SK-N-SH (cell line): ENCODE data around the gene GAMT. TPM values are rescaled to one million over a fixed set of nuclear protein-coding genes. Genes with fewer than 3 reads are reported as not detected.

ENCODE experiments used
- CTCF ChIA-PET: fragments of 300-600, 350-600 bp; formaldehyde crosslinking; extraction: SDS; loops from one replicate; lab custom pipeline; 2021; lab: Yijun Ruan, JAX
- POLR2A ChIA-PET: fragments of 350-600 bp; sonication (Branson Sonifier 250); formaldehyde crosslinking; extraction: SDS; loops from one replicate; lab custom pipeline; 2020; ENCODE audit warnings: antibody characterized with exemption, inconsistent platforms; lab: Yijun Ruan, JAX
- DNase-seq: peaks from one replicate; pipeline ENCODE4 v3.0.0; 2012
- H2AFZ ChIP-seq: fragments of 200-600 bp; sonication (generic); 2 replicates; pipeline ENCODE4 v1.8.1; 2016; ENCODE audit warnings: antibody characterized with exemption, mild to moderate bottlenecking, low read depth
- H3F3A ChIP-seq: fragments of 200-600 bp; sonication (generic); replicated peaks from 2 replicates; pipeline ENCODE3; 2016; ENCODE audit warnings: antibody characterized with exemption, mild to moderate bottlenecking; ENCODE audit not compliant: insufficient read depth
- H3K27ac ChIP-seq, 2 experiments: fragments of 200-500 bp in 1 of 2; fragments of 200-600 bp in 1 of 2; sonication (Bioruptor generic) in 1 of 2; sonication (generic), shearing (Covaris generic) in 1 of 2; 2 replicates each; pipeline versions ENCODE4 v1.5.1 to v1.6.1; 2014 to 2016; ENCODE audit warnings: low read depth in 2 of 2, inconsistent platforms in 1 of 2, low read length in 1 of 2, mild to moderate bottlenecking in 1 of 2, mixed read lengths in 1 of 2
- H3K27me3 ChIP-seq: fragments of 200-600 bp; sonication (generic), shearing (Covaris generic); 2 replicates; pipeline ENCODE4 v1.6.1; 2016; ENCODE audit warnings: mixed run types; ENCODE audit not compliant: insufficient read depth
- H3K36me3 ChIP-seq, 2 experiments: fragments of 200-500 bp in 1 of 2; fragments of 200-600 bp in 1 of 2; sonication (Bioruptor generic) in 1 of 2; sonication (generic) in 1 of 2; replicated peaks in 1 of 2; 2 replicates each; pipeline versions ENCODE3 to v1.5.1; 2014 to 2016; ENCODE audit warnings: low read length in 1 of 2, mild to moderate bottlenecking in 1 of 2; ENCODE audit not compliant: insufficient read depth in 2 of 2, control insufficient read depth in 1 of 2
- H3K4me1 ChIP-seq, 2 experiments: fragments of 200-500 bp in 1 of 2; fragments of 200-600 bp in 1 of 2; sonication (Bioruptor generic) in 1 of 2; sonication (generic), shearing (Covaris generic) in 1 of 2; 2 replicates each; pipeline versions ENCODE4 v1.5.1 to v1.6.1; 2014 to 2016; ENCODE audit warnings: low read depth in 1 of 2, low read length in 1 of 2, mixed run types in 1 of 2; ENCODE audit not compliant: insufficient read depth in 2 of 2, control insufficient read depth in 1 of 2
- H3K4me2 ChIP-seq: fragments of 200-600 bp; sonication (generic), shearing (Covaris generic); 2 replicates; pipeline ENCODE4 v1.6.1; 2017; ENCODE audit warnings: mixed run types
- H3K4me3 ChIP-seq, 2 experiments: fragments of 200-500 bp in 1 of 2; fragments of 200-600 bp in 1 of 2; sonication (Bioruptor generic) in 1 of 2; sonication (generic), shearing (Covaris generic) in 1 of 2; 2 replicates each; pipeline versions ENCODE4 v1.5.1 to v1.8.1; 2014 to 2016; ENCODE audit warnings: low read depth in 2 of 2, inconsistent platforms in 1 of 2, low read length in 1 of 2, mild to moderate bottlenecking in 1 of 2, mixed read lengths in 1 of 2, moderate library complexity in 1 of 2
- H3K79me2 ChIP-seq: fragments of 200-600 bp; sonication (generic); 2 replicates; pipeline ENCODE4 v1.8.1; 2017; ENCODE audit warnings: mild to moderate bottlenecking; ENCODE audit not compliant: insufficient read depth
- H3K9ac ChIP-seq: fragments of 200-600 bp; sonication (generic); 2 replicates; pipeline ENCODE4 v1.6.1; 2017; ENCODE audit warnings: mixed run types
- H3K9me2 ChIP-seq: fragments of 200-600 bp; sonication (generic); 2 replicates; pipeline ENCODE4 v1.6.1; 2017; ENCODE audit warnings: mixed run types
- H3K9me3 ChIP-seq: fragments of 200-600 bp; sonication (generic); 2 replicates; pipeline ENCODE4 v1.6.1; 2017; ENCODE audit warnings: mixed run types, mild to moderate bottlenecking, moderate library complexity
- H4K20me1 ChIP-seq: fragments of 200-600 bp; sonication (generic); 2 replicates; pipeline ENCODE4 v1.6.1; 2017; ENCODE audit warnings: mild to moderate bottlenecking, mixed run types; ENCODE audit not compliant: insufficient read depth
- CHD2 ChIP-seq: fragments of 150-350 bp; IDR thresholded peaks from 2 replicates; pipeline ENCODE4 v1.6.1; 2018; ENCODE audit warnings: low read length; ENCODE audit not compliant: partially characterized antibody
- CTCF ChIP-seq: fragments of 200-600 bp; sonication (generic); IDR thresholded peaks from 2 replicates; pipeline ENCODE4 v1.6.1; 2017; ENCODE audit warnings: antibody characterized with exemption, mild to moderate bottlenecking, moderate library complexity
- ELF1 ChIP-seq: IDR thresholded peaks from 2 replicates; pipeline ENCODE4 v1.4.0; 2012
- EZH2phosphoT487 ChIP-seq: fragments of 200-600 bp; sonication (generic); IDR thresholded peaks from 2 replicates; pipeline ENCODE4 v1.6.1; 2017; ENCODE audit warnings: low read depth, mixed run types, mild to moderate bottlenecking, antibody characterized with exemption, moderate library complexity, borderline replicate concordance
- FOXJ3 ChIP-seq: sonication (generic); formaldehyde crosslinking; IDR thresholded peaks from 2 replicates; pipeline ENCODE4 v1.5.1; 2020; ENCODE audit warnings: mild to moderate bottlenecking, missing genetic modification reagents
- GATA2 ChIP-seq: sonication (generic); formaldehyde crosslinking; IDR thresholded peaks from 2 replicates; pipeline ENCODE4 v1.5.0; 2020; ENCODE audit warnings: mild to moderate bottlenecking, missing genetic modification reagents
- IRF3 ChIP-seq: fragments of 150-350 bp; IDR thresholded peaks from 2 replicates; pipeline ENCODE4 v1.6.1; 2016; ENCODE audit warnings: mild to moderate bottlenecking, low read depth, low read length
- JUND ChIP-seq: IDR thresholded peaks from 2 replicates; pipeline ENCODE4 v1.4.0; 2012
- NRF1 ChIP-seq: IDR thresholded peaks from 2 replicates; pipeline ENCODE4 v1.6.1; 2012; ENCODE audit warnings: low read depth, mild to moderate bottlenecking, low read length
- POLR2AphosphoS5 ChIP-seq: IDR thresholded peaks from 2 replicates; pipeline ENCODE4 v1.6.1; 2012; ENCODE audit warnings: low read depth, low read length
- RAD21 ChIP-seq: IDR thresholded peaks from 2 replicates; pipeline ENCODE4 v1.6.1; 2012; ENCODE audit warnings: mild to moderate bottlenecking, low read length
- RCOR1 ChIP-seq: fragments of 150-350 bp; IDR thresholded peaks from 2 replicates; pipeline ENCODE4 v1.6.1; 2017; ENCODE audit warnings: antibody characterized with exemption, low read length
- REST ChIP-seq: IDR thresholded peaks from 2 replicates; pipeline ENCODE4 v1.6.1; 2012; ENCODE audit warnings: mild to moderate bottlenecking, low read depth, low read length, moderate library complexity
- RFX5 ChIP-seq: IDR thresholded peaks from 2 replicates; pipeline ENCODE4 v1.6.1; 2012; ENCODE audit warnings: mild to moderate bottlenecking, improper control_type of control experiment, low read length
- TCF12 ChIP-seq: IDR thresholded peaks from 2 replicates; pipeline ENCODE4 v1.4.0; 2012
- TEAD4 ChIP-seq: IDR thresholded peaks from 2 replicates; pipeline ENCODE4 v1.4.0; 2012; ENCODE audit warnings: mild to moderate bottlenecking, borderline replicate concordance; ENCODE audit not compliant: insufficient read depth
- YY1 ChIP-seq: IDR thresholded peaks from 2 replicates; pipeline ENCODE4 v1.4.0; 2012; ENCODE audit warnings: low read depth, mild to moderate bottlenecking
- ZBTB33 ChIP-seq: IDR thresholded peaks from 2 replicates; pipeline ENCODE4 v1.4.0; 2012; ENCODE audit warnings: low read depth, borderline replicate concordance
- WGBS: methylation state at CpG from one replicate; pipeline ENCODE4 v1.1.6; 2017; ENCODE audit warnings: low lambda C conversion rate; 5-methylcytosine and 5-hydroxymethylcytosine counted together
- polyA plus RNA-seq, 3 experiments: library from polyadenylated mRNA; depleted of rRNA; stranded (reverse); fragments of >200 nt; gene quantifications; 2 replicates each; pipeline ENCODE4 v1.2.3, GENCODE V29; 2012
- TF ChIP-seq, protein P1 (sequence below): IDR thresholded peaks from 2 replicates; pipeline ENCODE4 v1.4.0; 2012; ENCODE audit warnings: low read depth
- TF ChIP-seq, protein P2 (sequence below): fragments of 150-350 bp; IDR thresholded peaks from 2 replicates; pipeline ENCODE4 v1.6.1; 2017; ENCODE audit warnings: antibody characterized with exemption, low read length, low read depth, borderline replicate concordance

The GAMT gene
- polyA plus RNA-seq, 1 of the 3 experiments (the other 2 are of a cell fraction), result 85.3 TPM

DNA sequence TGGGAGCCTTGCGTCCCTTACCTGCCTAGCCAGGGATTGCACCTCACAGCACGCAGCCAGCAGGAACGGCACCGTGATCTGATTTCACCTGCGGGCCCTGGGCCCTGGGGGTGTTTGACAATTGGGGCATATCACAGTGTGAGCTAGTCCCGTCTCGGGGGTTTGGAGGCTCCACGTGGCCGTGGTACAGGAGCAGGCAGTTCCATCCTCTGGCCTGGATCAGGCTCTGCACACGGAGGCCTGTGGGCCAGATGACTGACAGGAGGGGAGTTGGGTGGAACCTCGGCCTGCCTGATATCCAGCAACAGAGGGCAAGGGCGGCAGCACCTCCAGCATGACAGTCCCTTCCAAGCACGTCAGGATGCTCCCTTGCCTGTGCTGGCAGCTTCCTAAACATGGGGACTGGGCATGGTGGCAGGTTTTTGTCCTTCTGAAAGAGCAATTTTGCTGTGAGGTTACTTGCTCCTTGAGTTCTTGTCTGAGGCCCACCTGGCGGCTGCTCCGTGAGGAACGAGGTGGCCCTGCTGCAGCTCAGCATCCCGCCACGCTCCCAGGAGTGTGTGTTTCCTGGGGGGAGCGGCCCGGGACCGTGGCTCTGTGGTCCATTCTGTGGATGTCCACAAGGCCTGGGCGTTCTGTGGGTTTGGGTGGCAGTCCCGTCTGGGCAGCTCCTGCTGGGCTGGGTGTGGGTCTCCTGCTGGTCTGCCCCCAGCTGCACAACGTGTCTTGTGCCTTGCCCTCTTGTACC, 30.6 kb upstream of the GAMT start:
- no peak overlapping the region for H3K4me3 ChIP-seq
- H3F3A ChIP-seq, result peaks cover 8% of the 10 kb centered on the region
- WGBS, result 100% methylated on average over 10 of the region's 24 CpGs
- H3K4me1 ChIP-seq, result no peaks in the 10 kb centered on the region
- DNase-seq, result no peak
- H2AFZ ChIP-seq, result no peak overlapping the region
- H3K9me2 ChIP-seq, result no peaks in the 10 kb centered on the region
- no peaks in the 10 kb centered on the region for H3K27me3 ChIP-seq
- CTCF ChIA-PET, result interaction anchor here (1.0 to 1.6 kb wide), 3 partner anchors 13 to 19 kb away, joined by 3 to 4 read pairs (median 3); no protein-coding TSS in a partner anchor
- H3K9ac ChIP-seq, result no peak overlapping the region
- H3K36me3 ChIP-seq, result peaks cover 0 to 71% of the 10 kb centered on the region in 2 experiments
- H3K27ac ChIP-seq, result no peak overlapping the region
- TF ChIP-seq GATA2 (CRISPR knock-in tag) (no peak), TCF12 (no peak), CHD2 (no peak), YY1 (no peak), IRF3 (no peak), EZH2phosphoT487 (no peak), POLR2AphosphoS5 (no peak), JUND (no peak), RCOR1 (no peak), ELF1 (no peak), REST (no peak), RFX5 (no peak), TEAD4 (no peak), ZBTB33 (no peak), CTCF (no peak), RAD21 (no peak), NRF1 (no peak), FOXJ3 (no peak)
- TF ChIP-seq, protein P1, sequence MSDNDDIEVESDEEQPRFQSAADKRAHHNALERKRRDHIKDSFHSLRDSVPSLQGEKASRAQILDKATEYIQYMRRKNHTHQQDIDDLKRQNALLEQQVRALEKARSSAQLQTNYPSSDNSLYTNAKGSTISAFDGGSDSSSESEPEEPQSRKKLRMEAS, result no peak
- TF ChIP-seq, protein P2, sequence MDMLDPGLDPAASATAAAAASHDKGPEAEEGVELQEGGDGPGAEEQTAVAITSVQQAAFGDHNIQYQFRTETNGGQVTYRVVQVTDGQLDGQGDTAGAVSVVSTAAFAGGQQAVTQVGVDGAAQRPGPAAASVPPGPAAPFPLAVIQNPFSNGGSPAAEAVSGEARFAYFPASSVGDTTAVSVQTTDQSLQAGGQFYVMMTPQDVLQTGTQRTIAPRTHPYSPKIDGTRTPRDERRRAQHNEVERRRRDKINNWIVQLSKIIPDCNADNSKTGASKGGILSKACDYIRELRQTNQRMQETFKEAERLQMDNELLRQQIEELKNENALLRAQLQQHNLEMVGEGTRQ, result no peak
- TF ChIP-seq, all 33 proteins: peak for 0
- H4K20me1 ChIP-seq, result 0 out of 2 replicates have a peak, but pooled peaks cover 3% of the 10 kb centered on the region
- H3K4me2 ChIP-seq, result no peak overlapping the region
- peaks cover 2% of the 10 kb centered on the region; the same call in 1 of the 2 replicates for H3K79me2 ChIP-seq
- POLR2A ChIA-PET, result no interaction called here
- H3K9me3 ChIP-seq, result no peaks in the 10 kb centered on the region
